ENCODE data around the gene RGS6.

RGS6 gene

DNA sequence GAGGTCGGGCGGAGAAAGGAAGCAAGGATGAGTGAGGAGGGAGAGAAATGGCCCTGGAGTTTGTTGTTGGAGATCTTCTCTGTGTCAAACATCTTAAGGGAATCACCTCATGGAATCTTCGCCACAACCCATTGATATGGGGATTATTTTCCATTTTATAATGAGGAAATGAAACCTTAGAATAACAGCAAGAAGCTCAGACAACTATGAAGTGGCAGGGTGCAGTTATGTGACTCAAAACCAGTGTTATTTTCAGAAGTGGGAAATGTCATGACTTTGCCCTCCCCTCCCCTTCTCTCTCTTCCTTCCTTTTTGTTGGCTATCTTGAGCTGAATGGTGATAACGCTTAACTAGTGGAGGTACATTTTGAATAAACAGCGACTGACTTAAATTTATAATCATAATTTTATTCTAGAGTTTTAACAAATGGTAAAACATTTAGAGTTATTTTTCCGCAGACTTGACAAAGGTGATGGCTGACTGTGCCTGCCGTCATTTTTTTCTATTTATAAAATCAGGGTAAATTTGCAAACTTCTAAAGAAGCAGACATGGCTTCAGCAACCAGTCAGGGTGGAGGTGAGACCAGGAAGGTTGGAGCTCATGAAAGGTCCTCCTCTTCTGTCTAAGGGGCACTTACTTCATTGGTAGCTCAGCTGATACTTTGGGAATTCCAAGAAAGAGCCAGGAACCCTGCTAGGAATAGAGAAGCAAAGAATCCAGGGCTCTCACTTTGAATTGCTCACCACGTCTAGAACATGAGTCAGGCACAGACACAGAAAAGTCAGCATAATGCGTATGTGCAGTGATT, 232.4 kb downstream of the RGS6 start:
- DNase-seq (ENCODE audit: low read depth in 2 of 2): no peak

DNA sequence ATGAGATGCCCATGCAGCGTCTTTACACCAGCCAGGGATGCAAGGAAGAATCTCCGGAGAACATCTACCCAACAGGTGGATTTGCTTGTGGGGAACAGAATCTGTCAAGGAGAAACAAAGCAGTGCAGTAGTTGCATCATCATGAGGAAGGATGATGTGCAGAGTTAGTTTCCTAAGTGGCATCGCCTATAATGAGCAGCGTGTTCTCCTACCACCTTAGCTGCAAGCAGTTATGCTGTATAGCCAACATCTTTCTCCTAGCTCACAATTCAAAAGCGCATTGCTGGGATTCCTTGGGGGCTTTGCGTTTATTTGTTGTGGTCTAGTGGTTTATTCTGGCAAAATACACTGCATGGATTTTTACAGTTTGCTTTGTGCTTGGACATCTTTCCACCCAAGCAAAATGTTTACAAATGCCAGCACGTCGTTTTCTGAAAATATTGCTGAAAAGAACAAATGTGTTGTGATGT, 233.0 kb downstream of the RGS6 start:
- no peak for DNase-seq (ENCODE audit: low read depth in 2 of 2)

DNA sequence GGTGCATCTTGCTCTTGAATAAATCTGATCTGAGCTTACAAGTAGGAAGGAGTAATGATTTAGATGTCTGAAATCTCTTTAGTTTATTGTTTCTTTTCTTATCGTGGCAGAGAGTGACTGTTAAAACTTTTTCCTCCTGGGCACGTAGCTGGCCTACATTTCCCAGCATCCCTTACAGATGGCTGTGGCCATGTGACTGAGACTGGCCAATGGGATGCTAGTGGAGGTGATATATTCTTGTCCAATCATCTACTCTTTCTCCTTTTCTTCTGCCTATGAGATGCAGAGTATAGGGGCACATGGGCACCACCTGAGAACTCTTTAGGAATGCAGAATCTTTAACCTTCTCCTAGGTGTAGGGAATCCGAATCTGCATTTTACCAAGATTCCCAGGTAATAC, 237.3 kb downstream of the RGS6 start:
- no peak for DNase-seq (ENCODE audit: low read depth in 2 of 2)

DNA sequence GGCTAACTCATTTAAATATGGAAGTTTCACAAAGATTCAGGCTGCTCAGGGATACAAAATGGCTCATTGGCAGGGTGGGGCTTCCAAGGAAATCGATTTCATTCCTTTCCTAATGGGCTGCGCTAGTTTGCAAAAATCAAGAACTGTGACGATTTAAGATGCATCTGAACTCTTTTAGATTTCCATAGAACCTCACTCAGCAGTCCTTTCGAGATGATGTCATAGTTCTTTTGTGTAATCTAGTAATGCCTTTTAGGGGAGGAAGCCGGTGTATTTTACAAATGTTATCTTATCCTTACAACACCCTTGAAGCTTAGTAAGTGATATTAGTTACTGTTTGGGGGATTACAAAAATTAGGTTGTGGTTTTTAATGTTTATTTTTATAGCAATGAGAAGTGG, 239.8 kb downstream of the RGS6 start:
- DNase-seq (ENCODE audit: low read depth in 2 of 2): no peak

DNA sequence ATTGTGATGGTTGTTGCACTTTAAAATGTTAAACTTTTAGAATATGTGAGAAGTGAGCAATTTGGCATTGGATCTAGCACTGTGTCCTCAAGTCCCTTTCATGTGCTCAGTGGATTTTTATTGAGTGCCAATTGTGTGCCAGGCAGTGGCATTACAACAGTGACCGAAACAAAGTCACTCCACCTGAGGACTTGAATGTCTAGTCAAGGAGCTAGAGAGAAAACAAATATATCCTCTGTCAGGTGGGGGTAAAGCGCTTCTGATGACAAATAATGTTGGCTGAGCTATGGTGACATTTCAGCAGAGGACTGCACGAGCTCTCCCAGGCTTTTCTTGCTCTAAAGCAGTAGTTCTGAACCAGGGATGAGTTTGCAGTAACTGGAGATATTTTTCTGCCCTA, 240.4 kb downstream of the RGS6 start:
- DNase-seq (ENCODE audit: low read depth in 2 of 2): no peak

DNA sequence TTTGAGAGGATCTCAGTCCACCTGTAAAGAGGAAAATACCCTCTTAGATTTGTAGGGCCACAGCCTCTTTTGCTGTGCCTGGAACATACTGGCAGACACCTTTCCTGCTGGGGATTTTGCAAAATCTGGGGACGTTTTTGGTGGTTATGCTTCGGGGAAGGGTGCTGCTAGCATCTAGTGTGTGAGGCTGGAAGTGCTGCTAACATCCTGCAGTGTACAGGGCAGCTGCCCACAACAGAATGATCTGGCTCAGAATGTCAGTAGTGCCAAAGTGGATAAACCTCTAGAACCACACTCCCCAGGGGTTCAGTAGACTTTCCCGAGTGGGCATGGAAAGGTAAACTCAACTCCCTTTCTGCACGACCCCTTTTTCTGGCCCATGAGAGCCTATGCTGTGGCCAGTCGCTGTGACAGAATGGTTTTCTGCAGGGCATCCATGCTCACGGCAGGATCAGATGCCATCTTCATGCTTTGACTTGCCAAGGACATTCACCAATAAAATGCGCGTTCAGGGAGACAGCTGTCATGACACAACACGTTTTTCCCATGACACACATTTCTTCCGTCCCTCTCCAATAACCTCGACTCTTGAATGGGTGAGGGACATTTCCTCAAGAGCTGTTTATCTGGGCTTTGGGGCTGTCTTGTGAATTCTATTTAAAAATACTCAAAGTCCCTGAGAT, 240.9 kb downstream of the RGS6 start:
- DNase-seq (ENCODE audit: low read depth in 2 of 2): no peak

DNA sequence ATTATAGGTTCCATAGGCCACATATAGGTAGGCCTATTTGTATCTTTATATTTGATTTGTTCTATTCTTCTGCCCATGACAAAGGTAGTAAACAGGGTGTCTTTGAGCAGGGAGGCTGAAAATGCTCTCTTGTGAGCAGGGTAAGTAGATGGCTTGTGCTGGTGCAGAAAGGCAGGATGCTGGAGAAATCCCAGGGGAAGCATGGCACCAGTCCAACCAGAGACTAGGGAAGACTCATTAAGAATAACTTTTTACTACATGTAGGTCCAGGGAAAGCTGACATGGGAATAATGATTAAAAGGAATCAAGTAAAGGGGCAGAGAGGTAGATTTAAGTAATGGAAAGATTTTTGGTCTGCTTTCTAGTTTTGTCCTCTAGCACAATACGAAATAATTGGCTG, 245.0 kb downstream of the RGS6 start:
- DNase-seq (ENCODE audit: low read depth in 2 of 2): no peak

DNA sequence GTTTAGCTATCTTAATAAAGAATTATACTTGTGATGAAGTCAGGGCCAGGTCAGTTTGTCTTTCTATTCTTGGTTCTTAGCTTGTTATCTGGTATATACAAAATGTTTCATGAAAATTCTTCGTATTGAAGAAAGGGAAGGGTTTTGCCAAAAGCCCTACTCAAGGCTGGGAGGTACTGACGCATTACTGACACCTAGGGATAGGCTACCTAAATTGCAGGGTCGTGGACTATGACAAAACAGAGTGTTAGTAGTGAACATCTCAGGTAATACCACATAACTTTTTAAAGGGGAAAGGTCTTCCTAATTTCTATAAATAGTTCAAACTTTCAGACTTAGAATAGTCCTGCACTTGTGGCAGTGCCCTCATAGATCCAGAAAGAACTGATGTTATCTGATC, 246.3 kb downstream of the RGS6 start:
- DNase-seq (ENCODE audit: low read depth in 2 of 2): no peak

DNA sequence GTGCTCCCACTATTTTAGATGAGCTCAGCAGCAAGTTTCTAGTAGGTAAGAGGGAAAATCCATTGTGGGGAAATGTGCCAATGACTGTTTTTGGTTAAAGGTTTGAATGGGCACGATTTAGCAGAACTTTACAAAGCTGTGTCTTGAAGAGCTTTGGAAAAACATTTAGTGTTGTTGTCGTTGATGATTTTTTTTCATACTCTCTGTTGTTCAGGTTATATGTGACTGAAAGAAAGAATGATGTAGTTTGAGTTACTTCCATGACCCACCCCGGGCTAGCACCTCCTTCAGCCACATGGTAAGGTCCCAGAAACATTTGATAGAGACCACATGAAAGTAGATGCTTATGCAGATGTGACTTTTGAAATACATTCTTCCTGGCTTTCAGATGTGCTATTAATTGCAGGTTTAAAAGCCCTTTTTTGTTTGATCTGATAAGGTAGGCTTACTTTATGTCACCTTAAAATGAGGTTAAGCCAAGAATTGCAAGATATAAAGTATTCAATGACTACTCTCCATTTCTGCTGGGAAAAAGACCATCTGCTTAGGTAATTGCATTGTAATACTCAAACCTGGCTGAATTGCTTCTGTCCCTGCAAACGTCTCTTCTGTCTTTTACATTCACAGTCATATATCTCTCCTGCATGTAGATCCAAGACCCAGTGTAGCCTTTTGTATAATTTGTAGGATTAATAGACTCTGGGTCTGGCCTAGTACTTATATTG, 250.6 kb downstream of the RGS6 start:
- no peak for DNase-seq (ENCODE audit: low read depth in 2 of 2)

DNA sequence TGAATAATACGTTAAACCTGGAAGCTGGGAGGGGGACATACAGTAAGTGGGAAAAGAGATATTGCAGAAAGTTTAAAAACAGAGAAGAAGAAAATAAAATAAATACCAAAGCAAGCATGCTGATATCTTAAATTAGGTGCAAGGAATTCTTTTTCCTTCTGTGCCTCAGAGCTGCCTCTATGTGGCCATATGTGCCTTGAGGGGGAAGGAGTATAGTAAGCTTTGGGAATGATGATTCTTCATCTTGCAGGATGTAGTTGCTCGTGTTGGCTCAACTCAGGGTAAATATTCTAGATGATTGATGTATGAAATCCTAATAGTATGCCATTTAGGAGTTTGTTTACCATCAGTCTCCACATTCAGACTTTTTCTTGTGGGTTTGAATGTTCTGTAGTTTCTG, 251.4 kb downstream of the RGS6 start:
- DNase-seq (ENCODE audit: low read depth in 2 of 2): no peak

DNA sequence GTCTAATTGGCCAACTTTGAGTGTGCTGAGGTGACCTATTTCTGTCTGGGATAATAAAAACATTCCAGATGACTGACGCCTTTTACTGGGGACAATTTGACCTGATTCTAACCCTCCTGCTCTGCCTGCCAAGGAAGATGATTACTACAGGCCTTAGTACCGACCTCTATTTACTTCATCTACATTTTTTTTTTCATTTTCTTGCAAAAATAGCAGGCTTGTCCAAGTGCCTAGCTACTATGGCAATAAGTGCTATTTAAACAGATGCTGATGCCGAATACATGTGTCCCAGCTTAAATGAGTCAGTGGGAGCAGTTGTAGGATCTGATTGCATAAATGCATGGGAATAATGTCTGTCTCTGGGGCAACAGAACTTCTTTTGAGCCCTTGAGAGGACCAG, 254.3 kb downstream of the RGS6 start:
- no peak for DNase-seq (ENCODE audit: low read depth in 2 of 2)

DNA sequence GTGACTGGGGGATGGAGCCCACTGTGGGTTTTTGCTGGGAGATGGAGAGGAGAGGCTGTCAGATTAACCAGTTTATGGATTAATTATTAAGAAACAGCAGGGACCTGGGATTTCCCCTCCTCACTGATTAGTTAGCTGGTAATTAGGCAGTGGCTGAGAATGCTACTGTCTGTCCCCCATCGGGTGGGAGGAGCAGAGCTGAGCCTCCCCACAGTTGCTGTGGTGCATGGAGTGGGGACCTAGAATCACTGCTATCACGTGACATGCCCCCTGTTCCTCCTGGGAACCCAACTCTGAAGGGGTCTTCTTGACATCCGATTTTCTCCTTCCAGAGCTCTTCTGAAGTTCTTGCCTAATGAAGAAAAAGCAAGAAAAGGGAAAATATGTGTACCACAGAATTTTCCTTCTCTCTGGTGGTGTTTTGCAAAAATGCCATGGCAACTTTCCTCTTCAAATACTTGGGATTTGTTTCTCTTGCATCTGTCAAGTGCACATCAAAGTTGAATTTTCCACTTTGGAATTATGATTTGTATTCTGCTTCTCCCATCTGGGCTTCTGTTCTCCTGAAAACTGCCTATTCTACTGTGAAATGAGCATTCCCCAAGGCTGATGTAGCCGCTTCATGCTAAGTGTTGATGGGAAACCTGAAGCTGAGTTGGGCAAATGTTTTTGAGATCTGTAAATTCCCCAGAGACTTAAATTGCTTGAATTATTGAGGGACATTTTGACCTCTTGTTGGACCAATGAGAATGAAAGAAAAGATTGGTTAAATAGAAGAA, 264.2 kb downstream of the RGS6 start:
- DNase-seq (ENCODE audit: low read depth in 2 of 2): no peak

DNA sequence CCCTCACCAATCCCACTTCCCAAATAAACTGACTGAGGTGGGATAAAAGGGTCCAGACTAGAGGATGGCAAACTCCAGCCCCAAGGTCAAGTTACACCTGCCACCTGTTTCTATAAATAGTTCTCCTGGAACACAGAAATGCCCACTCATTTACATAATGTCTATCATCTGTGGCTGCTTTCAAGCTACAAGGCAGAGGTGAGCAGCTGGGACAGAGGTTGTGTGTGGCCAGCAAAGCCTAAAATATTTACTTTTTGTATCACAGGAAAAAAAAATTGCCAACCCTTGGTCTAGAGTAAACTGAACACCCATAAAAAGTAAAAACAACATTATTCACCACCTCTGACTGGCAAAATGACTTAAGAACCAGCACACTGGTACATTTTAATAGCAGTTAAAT, 269.4 kb downstream of the RGS6 start:
- DNase-seq (ENCODE audit: low read depth in 2 of 2): no peak

DNA sequence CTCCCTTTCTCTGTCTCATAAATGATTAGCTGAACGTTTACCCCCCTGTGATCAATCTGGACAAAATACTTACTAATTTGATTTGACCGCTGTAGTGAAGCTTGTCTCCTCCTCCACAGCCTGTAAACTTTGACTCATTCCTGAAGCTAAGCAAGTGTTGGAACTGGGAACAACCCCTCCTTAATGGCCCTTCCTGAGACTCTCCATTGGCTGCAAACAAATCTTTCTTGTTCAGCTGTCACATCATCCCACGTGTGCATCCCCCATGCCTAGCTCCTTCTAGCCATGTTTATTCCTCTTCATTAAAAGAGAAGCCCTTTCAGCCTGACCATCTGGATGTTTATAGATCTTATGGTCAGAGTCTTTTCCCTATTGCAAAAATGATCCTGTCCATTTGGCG, 281.2 kb downstream of the RGS6 start:
- DNase-seq (ENCODE audit: low read depth in 2 of 2): no peak

DNA sequence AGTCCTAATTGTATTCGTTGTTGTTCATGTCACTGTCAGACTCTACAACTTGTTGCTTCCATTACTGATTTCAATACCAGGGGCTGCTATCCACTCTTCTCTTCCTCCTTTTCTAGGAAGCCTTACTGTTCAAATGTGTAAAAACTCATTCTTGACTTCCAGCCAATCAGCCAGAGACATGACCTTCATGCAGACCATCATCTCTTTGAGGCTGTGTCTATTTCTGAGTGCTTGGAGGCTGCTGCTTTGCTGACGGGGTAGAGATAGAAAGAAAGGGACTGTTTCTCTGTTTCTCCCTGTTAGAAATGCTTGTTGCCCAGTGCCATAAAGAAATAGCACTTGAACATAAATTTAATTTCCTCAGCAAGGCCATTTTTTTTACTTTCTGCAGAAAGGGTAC, 282.9 kb downstream of the RGS6 start:
- no peak for DNase-seq (ENCODE audit: low read depth in 2 of 2)

DNA sequence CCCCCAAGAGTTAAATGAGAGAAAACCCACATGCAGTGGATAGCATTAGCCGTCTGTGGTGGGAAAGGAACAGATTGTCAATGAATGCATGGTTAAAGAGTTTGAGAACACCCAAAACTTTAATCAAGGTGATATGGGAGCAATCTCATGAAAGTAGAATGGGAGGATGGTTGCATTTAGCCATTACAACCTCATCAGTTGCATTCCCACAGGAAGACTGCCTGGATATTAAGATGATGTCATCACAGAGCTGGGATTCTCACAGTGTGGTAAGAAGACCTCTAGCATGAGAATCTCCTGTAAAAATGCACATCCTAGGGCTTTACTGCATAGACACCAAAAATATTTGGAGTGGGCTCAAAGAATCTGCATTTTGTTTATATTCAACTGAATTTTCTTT, 284.9 kb downstream of the RGS6 start:
- DNase-seq (ENCODE audit: low read depth in 2 of 2): no peak

DNA sequence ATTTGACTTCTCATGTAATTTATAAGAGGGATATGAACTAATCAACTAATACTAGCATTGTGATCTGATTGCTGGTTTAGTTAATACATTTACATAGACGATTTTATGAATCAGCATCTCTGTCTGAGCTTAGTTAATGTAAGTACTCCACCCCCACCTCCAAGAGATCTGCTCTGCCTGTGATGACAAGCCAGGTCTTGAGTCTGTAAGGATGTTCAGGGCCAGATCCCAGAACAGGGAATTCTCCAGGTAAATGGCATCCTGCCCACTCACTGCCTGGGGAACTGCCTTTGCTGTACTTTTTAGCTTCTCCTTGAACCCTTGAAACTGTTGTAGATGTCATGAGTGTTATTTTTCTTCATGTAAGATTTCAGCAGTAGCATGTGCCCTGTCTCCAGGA, 289.8 kb downstream of the RGS6 start:
- no peak for DNase-seq (ENCODE audit: low read depth in 2 of 2)

DNA sequence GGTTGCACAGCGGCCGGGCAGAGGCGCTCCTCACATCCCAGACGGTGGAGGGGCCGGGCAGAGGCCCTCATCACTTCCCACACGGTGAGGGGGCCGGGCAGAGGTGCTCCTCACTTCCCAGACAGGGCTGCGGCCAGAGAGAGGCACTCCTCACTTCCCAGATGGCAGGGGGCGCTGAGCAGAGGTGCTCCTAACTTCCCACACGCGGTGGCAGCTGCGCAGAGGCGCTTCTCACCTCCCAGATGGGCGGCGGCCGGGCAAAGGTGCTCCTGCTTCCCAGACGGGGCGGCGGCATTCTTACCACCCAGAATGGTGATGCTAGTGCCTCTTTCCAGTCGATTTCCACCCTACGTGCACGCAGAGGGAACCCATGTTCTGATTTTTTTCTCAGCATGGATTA, 304.4 kb downstream of the RGS6 start:
- DNase-seq (ENCODE audit: low read depth in 2 of 2): no peak

DNA sequence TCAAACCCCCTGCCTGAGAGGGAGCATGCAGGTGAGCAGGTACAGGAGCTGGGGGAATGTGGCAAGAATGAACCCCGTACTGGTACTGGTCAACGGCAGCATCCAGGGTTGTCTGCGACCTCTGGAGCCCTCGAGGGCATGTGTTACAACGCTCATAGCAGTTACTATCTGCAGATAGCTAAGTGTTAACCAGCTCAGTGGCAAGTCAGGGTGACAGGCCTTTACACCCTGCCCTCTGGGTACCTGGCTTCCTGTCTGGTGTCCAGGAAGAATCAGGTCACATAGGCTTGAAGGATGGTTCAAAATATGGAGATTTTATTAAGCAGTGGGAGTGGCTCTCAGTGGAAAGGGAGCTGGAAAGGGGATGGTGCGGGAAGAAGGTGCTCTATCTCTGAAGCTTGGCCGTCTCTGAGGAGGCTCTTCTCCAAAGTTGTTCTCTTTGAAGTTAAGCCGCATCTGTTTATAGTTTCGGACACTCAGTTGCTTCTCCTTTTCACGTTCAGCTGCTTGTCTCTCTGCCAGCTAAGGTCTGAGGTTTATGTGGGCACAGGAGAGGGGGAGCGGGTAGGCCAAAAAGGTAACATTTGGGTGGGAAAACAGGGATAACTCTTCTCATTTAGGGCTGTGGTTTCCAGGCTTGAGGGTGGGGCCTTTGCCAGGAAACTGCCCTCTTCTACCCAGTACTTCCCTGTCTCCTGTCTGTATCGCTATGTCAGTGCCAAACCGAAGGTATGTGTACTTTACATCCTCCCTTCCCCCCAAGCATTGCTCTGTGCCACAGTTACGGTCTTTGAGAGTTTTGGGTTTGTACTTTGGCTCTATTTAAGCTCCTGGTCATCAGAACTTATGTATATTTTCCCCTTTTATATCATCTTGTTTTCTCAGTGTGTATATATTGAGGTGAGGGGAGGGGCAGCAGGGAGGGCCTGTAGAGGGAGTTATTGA, 305.8 kb downstream of the RGS6 start:
- no peak for DNase-seq (ENCODE audit: low read depth in 2 of 2)

DNA sequence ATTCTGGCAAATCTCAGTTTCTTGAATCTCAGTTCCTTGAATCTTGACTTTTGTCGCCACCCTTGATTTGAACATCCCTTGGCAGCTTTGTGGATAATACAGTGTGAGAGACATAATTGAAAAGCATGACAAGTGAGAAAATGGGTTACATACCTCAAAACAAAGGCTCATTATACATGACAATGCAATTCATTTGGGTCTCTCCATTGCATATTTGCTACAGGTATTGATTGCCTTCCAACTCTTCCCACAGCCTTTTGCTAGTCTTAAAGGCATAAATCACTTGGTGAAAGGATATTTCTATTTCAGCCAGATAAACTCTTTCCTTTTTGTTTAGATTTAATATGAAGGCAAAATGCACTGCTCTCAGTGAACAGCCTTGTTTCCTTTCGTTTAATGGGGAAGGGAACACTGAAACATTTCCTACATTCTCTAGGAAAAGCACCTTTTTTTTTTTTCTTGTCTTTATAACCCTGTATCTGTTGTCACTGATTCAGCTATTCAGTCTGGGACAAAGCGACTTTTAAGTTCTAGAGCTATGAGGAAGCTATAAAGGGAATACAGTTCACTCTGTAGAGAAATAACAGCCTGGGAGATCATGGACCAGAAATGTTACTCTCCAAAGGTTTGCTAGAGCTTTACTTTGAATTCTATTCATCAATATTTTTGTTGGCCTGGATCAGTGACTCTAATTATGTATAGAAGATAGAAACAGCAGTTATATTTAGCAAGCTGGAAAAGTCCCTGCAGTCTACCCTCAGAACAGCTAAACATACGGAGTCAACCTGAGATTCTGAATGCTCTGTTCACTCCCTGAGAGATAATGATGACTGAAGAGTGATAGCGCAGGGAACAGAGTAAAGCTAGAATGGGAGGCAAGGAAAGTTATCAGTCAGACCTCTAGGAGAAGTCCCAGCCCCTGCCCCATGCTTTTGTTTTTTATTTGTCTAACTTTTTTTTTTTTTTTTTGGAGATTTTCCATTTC, 311.4 kb downstream of the RGS6 start:
- DNase-seq (ENCODE audit: low read depth in 2 of 2): no peak
